OCI-LY3 (cell line): Measurements from ENCODE around the gene TESK2.

ENCODE experiments used
- CTCF ChIP-seq: fragments of 200-600, 300-600 bp; sonication (generic); IDR thresholded peaks from 2 replicates; pipeline ENCODE4 v1.5.1; 2014; ENCODE audit warnings: antibody characterized with exemption, low read length, low read depth
- EZH2phosphoT487 ChIP-seq: fragments of 200-600 bp; shearing (Covaris generic); IDR thresholded peaks from 2 replicates; pipeline ENCODE4 v1.6.1; 2018; ENCODE audit warnings: antibody characterized with exemption, mixed run types, low read depth

- TF ChIP-seq CTCF (no peak), EZH2phosphoT487 (no peak)
Observed at GRCh38 chr1:45516465-45516864, 25.5 kb upstream of the TESK2 start.
